LHCN-M2 (cell line): ENCODE data around the gene TMC1. TPM values are rescaled to one million over a fixed set of nuclear protein-coding genes. Genes with fewer than 3 reads are reported as not detected.
A peak's percentile ranks its signal among the peaks of the same experiment; 100 is the strongest.

ENCODE experiments used
- DNase-seq: peaks from one replicate; pipeline ENCODE4 v3.0.0-alpha.2; 2012; ENCODE audit warnings: low read depth
- total RNA-seq: library from RNA; depleted of rRNA; stranded (reverse); fragments of >200 nt; gene quantifications from 2 replicates; pipeline ENCODE4 v1.2.3, GENCODE V29; 2014; rRNA removed

The TMC1 gene
- total RNA-seq, 1 experiment from 2014 or later = not detected

DNA sequence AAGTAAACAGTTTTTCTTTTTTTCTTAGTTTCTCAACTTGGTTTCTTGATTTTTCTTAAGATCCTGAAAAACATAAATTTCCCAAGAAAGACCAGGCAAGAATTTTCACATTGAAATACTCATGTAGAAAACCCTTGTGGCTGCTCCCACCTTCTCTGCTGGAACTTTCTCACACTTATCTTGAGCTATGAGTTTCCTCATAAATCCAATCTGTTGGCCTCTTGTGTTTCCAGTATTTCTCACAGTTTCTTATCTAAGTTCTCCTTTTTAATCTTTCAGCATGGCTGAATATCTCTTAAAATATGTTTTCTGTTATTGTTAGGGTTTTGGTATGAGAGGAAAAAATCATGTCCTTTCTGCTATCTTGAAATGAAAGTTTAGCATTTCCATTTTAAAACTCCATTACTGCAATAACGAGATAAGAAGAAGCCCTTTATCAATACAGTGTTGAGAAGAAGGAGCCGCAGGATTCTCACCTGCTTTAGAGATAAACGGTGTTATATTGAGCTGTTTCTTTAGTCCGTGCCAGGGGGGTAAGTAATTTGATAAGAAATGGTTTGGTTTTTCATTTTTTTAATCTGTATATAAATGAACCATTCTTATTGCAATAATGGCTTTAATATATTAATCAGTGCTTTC is 342.2 kb downstream of the TMC1 start:
- DNase-seq = no peak

DNA sequence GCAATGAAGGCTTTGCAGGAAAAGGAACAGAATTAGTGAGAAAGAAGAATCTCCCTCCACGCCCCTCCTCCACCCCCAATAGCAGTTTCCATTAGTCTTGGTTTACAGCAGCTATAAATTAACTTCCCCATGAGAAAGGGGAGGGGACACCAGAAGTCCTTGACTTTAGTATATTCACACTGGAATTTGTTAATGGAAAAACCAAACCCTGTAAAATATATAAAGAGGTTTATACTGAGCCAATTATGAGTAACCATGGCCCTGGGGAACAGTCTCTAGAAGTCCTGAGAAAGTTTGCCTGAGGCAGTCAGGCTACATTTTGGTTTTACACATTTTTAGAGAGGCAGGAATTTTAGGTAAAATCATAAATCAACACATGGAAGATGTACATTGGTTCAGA is 342.9 kb downstream of the TMC1 start:
- DNase-seq = peak; percentile 28

GRCh38 chr9:72871685-72872084 is 350.3 kb downstream of the TMC1 start:
- peak; percentile 47 for DNase-seq

GRCh38 chr9:72872718-72873117 is 351.3 kb downstream of the TMC1 start:
- DNase-seq = no peak

- no peak for DNase-seq
Observed at GRCh38 chr9:72873456-72873855, 352.0 kb downstream of the TMC1 start.

GRCh38 chr9:72874344-72874743 is 352.9 kb downstream of the TMC1 start:
- DNase-seq = no peak

DNA sequence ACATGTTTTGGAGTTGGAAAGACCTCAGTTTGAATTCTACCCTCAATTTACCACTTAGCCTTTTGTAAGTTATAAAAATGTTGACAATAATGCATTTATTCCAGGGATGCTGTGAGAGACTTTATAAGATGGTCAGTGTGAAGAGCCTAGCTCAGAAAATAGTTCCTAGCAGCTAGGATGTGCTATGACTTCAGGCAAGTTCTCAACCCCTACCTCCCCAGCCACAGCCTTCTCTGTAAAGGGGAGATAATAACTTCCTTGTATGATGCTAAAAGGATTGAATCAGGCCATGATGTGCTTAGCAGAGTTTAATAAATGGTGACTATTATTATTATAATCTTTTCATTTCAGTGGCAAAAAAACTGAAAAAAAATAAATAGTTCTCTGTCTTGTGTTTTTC is 353.8 kb downstream of the TMC1 start:
- no peak for DNase-seq

DNA sequence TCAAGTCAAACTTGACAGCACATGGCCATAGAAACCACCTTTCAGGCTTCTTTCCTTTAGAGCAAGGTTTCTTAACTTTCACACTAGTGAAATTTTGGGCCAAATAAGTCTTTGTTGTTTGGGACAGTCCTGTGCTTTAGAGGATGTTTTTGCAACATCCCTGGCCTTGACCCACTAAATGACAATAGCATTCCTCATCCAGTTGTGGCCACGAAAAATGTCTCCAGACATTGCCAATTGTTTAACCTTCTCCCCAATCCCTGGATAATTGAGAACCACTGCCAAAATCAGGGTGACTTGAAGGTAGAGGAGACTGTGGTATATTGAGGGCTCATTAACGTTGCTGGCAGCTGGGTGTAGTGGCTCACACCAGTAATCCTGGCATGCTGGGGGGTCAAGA is 359.4 kb downstream of the TMC1 start:
- DNase-seq = peak; percentile 28

DNA sequence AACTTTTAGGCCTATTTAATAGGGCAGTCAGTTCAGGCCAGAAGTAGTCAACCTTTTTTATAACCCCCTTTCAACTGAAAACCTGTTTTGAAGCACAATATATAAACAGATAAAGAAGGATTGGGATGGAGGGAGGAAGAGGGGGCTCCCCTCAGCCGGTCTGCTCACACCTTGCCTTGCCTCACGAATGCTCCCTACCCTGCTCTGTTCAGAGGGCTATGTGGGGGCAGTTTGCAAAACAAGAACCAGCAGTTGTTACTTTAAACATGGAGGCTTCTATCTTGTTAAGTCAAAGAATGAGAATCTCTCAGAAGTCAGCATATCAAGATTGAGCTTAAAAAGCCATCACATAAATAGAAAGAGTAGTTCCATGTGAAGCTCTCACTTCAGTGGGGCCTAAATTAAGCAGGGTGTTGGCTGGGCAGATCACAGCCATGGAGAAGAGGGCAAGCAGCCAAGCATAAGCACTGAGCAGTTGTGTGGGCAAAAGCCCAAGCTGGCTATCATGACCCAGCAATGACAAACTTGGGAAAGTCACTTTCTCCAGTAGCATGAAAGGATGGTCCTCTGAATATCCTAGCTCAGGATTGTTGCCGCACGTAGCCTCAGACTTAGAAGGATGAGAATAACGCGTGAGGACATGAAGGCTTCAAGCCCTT is 360.8 kb downstream of the TMC1 start:
- no peak for DNase-seq

- DNase-seq = no peak
Observed at GRCh38 chr9:72883875-72884274, 362.5 kb downstream of the TMC1 start.

- DNase-seq = no peak
Observed at GRCh38 chr9:72884508-72884907, 363.1 kb downstream of the TMC1 start.

Other genes starting within 250 kb of the TMC1 start
- 59.8 and 67.0 TPM in 2 replicates for gene ZFAND5, start 156.4 kb upstream of the TMC1 start, total RNA-seq